ENCODE results near the gene MXRA8.

Gene MXRA8

GRCh38 chr1:1347663-1348419 is 10.5 kb downstream of the MXRA8 start:
- H3K56ac ChIP-seq (ENCODE audit: low read length) = peak overlapping the region; percentile 94
- H3K9ac ChIP-seq (ENCODE audit: low read length) = peak overlapping the region; percentile 92
- DNase-seq = peak; percentile 71
- H3K4me3 ChIP-seq (ENCODE audit: low read length) = peak overlapping the region; percentile 56
- WGBS (ENCODE audit: extremely low coverage, insufficient coverage, low lambda C conversion rate) = no CpG with 5 or more reads among the region's 26 CpGs
- no peak overlapping the region for H3K4ac ChIP-seq (ENCODE audit: low read depth, low read length)
- no peak overlapping the region for H3K27ac ChIP-seq (ENCODE audit: low read depth, low read length)
- H2BK5ac ChIP-seq (ENCODE audit: low read length) = no peak overlapping the region
- no peak overlapping the region for H3K23ac ChIP-seq (ENCODE audit: low read length)
- no peaks in the 10 kb centered on the region for H3K27me3 ChIP-seq (ENCODE audit: insufficient read depth, low read length, poor library complexity)
- no peak overlapping the region for H2BK120ac ChIP-seq (ENCODE audit: low read depth, low read length)
- H4K5ac ChIP-seq (ENCODE audit: low read length) = no peak overlapping the region
- H2AK5ac ChIP-seq (ENCODE audit: low read length) = no peak overlapping the region
- H3K79me1 ChIP-seq (ENCODE audit: low read length) = peaks cover 13% of the 10 kb centered on the region
- no peaks in the 10 kb centered on the region for H3K36me3 ChIP-seq (ENCODE audit: control insufficient read depth, insufficient read depth, low read length)
- H4K8ac ChIP-seq (ENCODE audit: low read depth, low read length) = no peak overlapping the region
- H3K79me2 ChIP-seq (ENCODE audit: control insufficient read depth, insufficient read depth, low read length) = peaks cover 16% of the 10 kb centered on the region
- H2BK15ac ChIP-seq (replicated peaks; ENCODE audit: low read depth) = no peak overlapping the region
- H3K4me1 ChIP-seq (ENCODE audit: control insufficient read depth, low read depth, low read length) = peaks cover 2% of the 10 kb centered on the region
- peak overlapping the region; percentile 49 for H3K4me2 ChIP-seq (ENCODE audit: low read length)
- no peak overlapping the region for H3K18ac ChIP-seq (ENCODE audit: low read length)

GRCh38 chr1:1347026-1347595 is 11.2 kb downstream of the MXRA8 start:
- no peak overlapping the region for H3K4me2 ChIP-seq (ENCODE audit: low read length)
- H3K4ac ChIP-seq (ENCODE audit: low read depth, low read length) = no peak overlapping the region
- WGBS (ENCODE audit: extremely low coverage, insufficient coverage, low lambda C conversion rate) = no CpG with 5 or more reads among the region's 10 CpGs
- no peak overlapping the region for H3K23ac ChIP-seq (ENCODE audit: low read length)
- no peak overlapping the region for H2BK5ac ChIP-seq (ENCODE audit: low read length)
- H3K79me2 ChIP-seq (ENCODE audit: control insufficient read depth, insufficient read depth, low read length) = peaks cover 16% of the 10 kb centered on the region
- no peak overlapping the region for H4K8ac ChIP-seq (ENCODE audit: low read depth, low read length)
- H3K79me1 ChIP-seq (ENCODE audit: low read length) = peaks cover 13% of the 10 kb centered on the region
- no peak overlapping the region for H2BK120ac ChIP-seq (ENCODE audit: low read depth, low read length)
- peaks cover 2% of the 10 kb centered on the region for H3K4me1 ChIP-seq (ENCODE audit: control insufficient read depth, low read depth, low read length)
- no peak overlapping the region for H4K5ac ChIP-seq (ENCODE audit: low read length)
- H3K27ac ChIP-seq (ENCODE audit: low read depth, low read length) = no peak overlapping the region
- no peaks in the 10 kb centered on the region for H3K27me3 ChIP-seq (ENCODE audit: insufficient read depth, low read length, poor library complexity)
- H3K36me3 ChIP-seq (ENCODE audit: control insufficient read depth, insufficient read depth, low read length) = no peaks in the 10 kb centered on the region
- no peak overlapping the region for H3K4me3 ChIP-seq (ENCODE audit: low read length)
- no peak overlapping the region for H3K18ac ChIP-seq (ENCODE audit: low read length)
- H3K56ac ChIP-seq (ENCODE audit: low read length) = no peak overlapping the region
- H2BK15ac ChIP-seq (replicated peaks; ENCODE audit: low read depth) = no peak overlapping the region
- H2AK5ac ChIP-seq (ENCODE audit: low read length) = no peak overlapping the region
- no peak for DNase-seq
- H3K9ac ChIP-seq (ENCODE audit: low read length) = peak overlapping the region; percentile 26

- no peak overlapping the region for H2BK15ac ChIP-seq (replicated peaks; ENCODE audit: low read depth)
- H3K18ac ChIP-seq (ENCODE audit: low read length) = no peak overlapping the region
- peaks cover 16% of the 10 kb centered on the region for H3K79me2 ChIP-seq (ENCODE audit: control insufficient read depth, insufficient read depth, low read length)
- H3K4me1 ChIP-seq (ENCODE audit: control insufficient read depth, low read depth, low read length) = peaks cover 2% of the 10 kb centered on the region
- no peak for DNase-seq
- H3K36me3 ChIP-seq (ENCODE audit: control insufficient read depth, insufficient read depth, low read length) = peaks cover under 1% of the 10 kb centered on the region
- WGBS (ENCODE audit: extremely low coverage, insufficient coverage, low lambda C conversion rate) = no CpG with 5 or more reads among the region's 10 CpGs
- H3K56ac ChIP-seq (ENCODE audit: low read length) = no peak overlapping the region
- H3K9ac ChIP-seq (ENCODE audit: low read length) = no peak overlapping the region
- H4K5ac ChIP-seq (ENCODE audit: low read length) = no peak overlapping the region
- no peak overlapping the region for H2BK120ac ChIP-seq (ENCODE audit: low read depth, low read length)
- no peak overlapping the region for H3K23ac ChIP-seq (ENCODE audit: low read length)
- H3K4ac ChIP-seq (ENCODE audit: low read depth, low read length) = no peak overlapping the region
- no peak overlapping the region for H2AK5ac ChIP-seq (ENCODE audit: low read length)
- H3K27me3 ChIP-seq (ENCODE audit: insufficient read depth, low read length, poor library complexity) = no peaks in the 10 kb centered on the region
- no peak overlapping the region for H3K4me2 ChIP-seq (ENCODE audit: low read length)
- no peak overlapping the region for H4K8ac ChIP-seq (ENCODE audit: low read depth, low read length)
- peaks cover 13% of the 10 kb centered on the region for H3K79me1 ChIP-seq (ENCODE audit: low read length)
- no peak overlapping the region for H3K27ac ChIP-seq (ENCODE audit: low read depth, low read length)
- H2BK5ac ChIP-seq (ENCODE audit: low read length) = no peak overlapping the region
- H3K4me3 ChIP-seq (ENCODE audit: low read length) = no peak overlapping the region
These were observed 11.9 kb downstream of the MXRA8 start for GRCh38 chr1:1346501-1346890.

GRCh38 chr1:1345860-1346500 is 12.4 kb downstream of the MXRA8 start:
- Histone ChIP-seq H3K4me3 (ENCODE audit: low read length) (no peak overlapping the region), H2AK5ac (ENCODE audit: low read length) (no peak overlapping the region), H3K4me2 (ENCODE audit: low read length) (no peak overlapping the region), H4K5ac (ENCODE audit: low read length) (no peak overlapping the region), H3K79me2 (ENCODE audit: control insufficient read depth, insufficient read depth, low read length) (peaks cover 16% of the 10 kb centered on the region), H3K27me3 (ENCODE audit: insufficient read depth, low read length, poor library complexity) (no peaks in the 10 kb centered on the region), H3K79me1 (ENCODE audit: low read length) (peaks cover 13% of the 10 kb centered on the region), H2BK5ac (ENCODE audit: low read length) (no peak overlapping the region), H3K36me3 (ENCODE audit: control insufficient read depth, insufficient read depth, low read length) (peaks cover 4% of the 10 kb centered on the region), H3K4me1 (ENCODE audit: control insufficient read depth, low read depth, low read length) (peaks cover 2% of the 10 kb centered on the region), H3K56ac (ENCODE audit: low read length) (no peak overlapping the region), H3K18ac (ENCODE audit: low read length) (no peak overlapping the region), H2BK15ac (replicated peaks; ENCODE audit: low read depth) (no peak overlapping the region), H2BK120ac (ENCODE audit: low read depth, low read length) (no peak overlapping the region), H3K9ac (ENCODE audit: low read length) (no peak overlapping the region), H3K27ac (ENCODE audit: low read depth, low read length) (no peak overlapping the region), H4K8ac (ENCODE audit: low read depth, low read length) (no peak overlapping the region), H3K23ac (ENCODE audit: low read length) (no peak overlapping the region), H3K4ac (ENCODE audit: low read depth, low read length) (no peak overlapping the region)
- WGBS (ENCODE audit: extremely low coverage, insufficient coverage, low lambda C conversion rate) = no CpG with 5 or more reads among the region's 12 CpGs
- no peak for DNase-seq

GRCh38 chr1:1345384-1345783 is 13.0 kb downstream of the MXRA8 start:
- Histone ChIP-seq H4K5ac (ENCODE audit: low read length) (no peak overlapping the region), H2BK5ac (ENCODE audit: low read length) (no peak overlapping the region), H3K4me3 (ENCODE audit: low read length) (no peak overlapping the region), H2BK15ac (replicated peaks; ENCODE audit: low read depth) (no peak overlapping the region), H3K4me2 (ENCODE audit: low read length) (no peak overlapping the region), H3K18ac (ENCODE audit: low read length) (no peak overlapping the region), H3K79me2 (ENCODE audit: control insufficient read depth, insufficient read depth, low read length) (peaks cover 16% of the 10 kb centered on the region), H3K27ac (ENCODE audit: low read depth, low read length) (no peak overlapping the region), H3K36me3 (ENCODE audit: control insufficient read depth, insufficient read depth, low read length) (peaks cover 7% of the 10 kb centered on the region), H3K4ac (ENCODE audit: low read depth, low read length) (no peak overlapping the region), H3K23ac (ENCODE audit: low read length) (no peak overlapping the region), H3K79me1 (ENCODE audit: low read length) (peaks cover 13% of the 10 kb centered on the region), H3K9ac (ENCODE audit: low read length) (no peak overlapping the region), H2BK120ac (ENCODE audit: low read depth, low read length) (no peak overlapping the region), H3K27me3 (ENCODE audit: insufficient read depth, low read length, poor library complexity) (no peaks in the 10 kb centered on the region), H3K56ac (ENCODE audit: low read length) (no peak overlapping the region), H3K4me1 (ENCODE audit: control insufficient read depth, low read depth, low read length) (peaks cover 2% of the 10 kb centered on the region), H4K8ac (ENCODE audit: low read depth, low read length) (no peak overlapping the region), H2AK5ac (ENCODE audit: low read length) (no peak overlapping the region)
- no peak for DNase-seq
- WGBS (ENCODE audit: extremely low coverage, insufficient coverage, low lambda C conversion rate) = no CpG with 5 or more reads among the region's 16 CpGs

Data from mesendoderm (in vitro differentiated cells).